Esophagus muscularis mucosa (tissue), 4 donors: ENCODE measurements around the gene SAXO2.

ENCODE experiments used
- EP300 ChIP-seq: sonication (generic); formaldehyde crosslinking; IDR thresholded peaks from one replicate; pipeline ENCODE4 v1.6.1; 2017; ENCODE audit warnings: antibody characterized with exemption
- POLR2A ChIP-seq: fragments of 450-650 bp; IDR thresholded peaks from one replicate; pipeline ENCODE4 v1.6.1; 2017; ENCODE audit warnings: antibody characterized with exemption, moderate library complexity, mild to moderate bottlenecking, low read depth
- TF ChIP-seq, protein P1 (sequence below), 3 experiments: fragments of 200-600 bp in 2 of 3; fragments of 450-650 bp in 1 of 3; sonication (generic) in 2 of 3; IDR thresholded peaks; one replicate each; pipeline ENCODE4 v1.5.1; 2017 to 2019; ENCODE audit warnings: antibody characterized with exemption in 3 of 3, mild to moderate bottlenecking in 2 of 3, moderate library complexity in 1 of 3

DNA sequence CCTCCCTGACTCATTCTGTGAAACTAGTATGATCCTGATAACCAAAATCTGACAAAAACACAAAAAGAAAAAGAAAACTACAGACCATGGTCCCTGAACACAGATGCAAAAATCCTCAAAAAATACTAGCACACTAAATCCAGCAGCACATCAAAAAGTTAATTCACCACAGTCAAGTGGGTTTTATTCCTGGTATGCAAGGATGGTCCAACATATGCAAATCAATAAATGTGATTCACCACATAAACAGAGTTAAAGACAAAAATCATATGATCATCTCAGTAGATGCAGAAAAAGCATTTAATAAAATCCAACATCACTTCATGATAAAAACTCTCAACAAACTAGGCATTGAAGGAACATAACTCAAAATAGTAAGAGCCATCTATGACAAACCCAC lies 12.8 kb downstream of the SAXO2 start:
- TF ChIP-seq, protein P1, sequence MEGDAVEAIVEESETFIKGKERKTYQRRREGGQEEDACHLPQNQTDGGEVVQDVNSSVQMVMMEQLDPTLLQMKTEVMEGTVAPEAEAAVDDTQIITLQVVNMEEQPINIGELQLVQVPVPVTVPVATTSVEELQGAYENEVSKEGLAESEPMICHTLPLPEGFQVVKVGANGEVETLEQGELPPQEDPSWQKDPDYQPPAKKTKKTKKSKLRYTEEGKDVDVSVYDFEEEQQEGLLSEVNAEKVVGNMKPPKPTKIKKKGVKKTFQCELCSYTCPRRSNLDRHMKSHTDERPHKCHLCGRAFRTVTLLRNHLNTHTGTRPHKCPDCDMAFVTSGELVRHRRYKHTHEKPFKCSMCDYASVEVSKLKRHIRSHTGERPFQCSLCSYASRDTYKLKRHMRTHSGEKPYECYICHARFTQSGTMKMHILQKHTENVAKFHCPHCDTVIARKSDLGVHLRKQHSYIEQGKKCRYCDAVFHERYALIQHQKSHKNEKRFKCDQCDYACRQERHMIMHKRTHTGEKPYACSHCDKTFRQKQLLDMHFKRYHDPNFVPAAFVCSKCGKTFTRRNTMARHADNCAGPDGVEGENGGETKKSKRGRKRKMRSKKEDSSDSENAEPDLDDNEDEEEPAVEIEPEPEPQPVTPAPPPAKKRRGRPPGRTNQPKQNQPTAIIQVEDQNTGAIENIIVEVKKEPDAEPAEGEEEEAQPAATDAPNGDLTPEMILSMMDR (IDR thresholded peaks at IDR 0.05), result no peak
- TF ChIP-seq POLR2A, result no peak
- no peak for TF ChIP-seq EP300
